ENCODE results near the gene GALNT13. TPM values are rescaled to one million over a fixed set of nuclear protein-coding genes. Genes with fewer than 3 reads are reported as not detected.

GALNT13 gene
- total and polyA plus RNA-seq, 2 donors (not counting 1 experiment from before 2014, with no cell fraction given): not detected

GRCh38 chr2:154243685-154244084 is 372.0 kb downstream of the GALNT13 start:
- Histone ChIP-seq H3K36me3 (replicated peaks in 1 of 2; ENCODE audit: control extremely low read depth in 1 of 2, control insufficient read depth in 1 of 2, extremely low read depth in 1 of 2, insufficient read depth in 2 of 2, low read length in 1 of 2) (no peaks in the 10 kb centered on the region), H2AFZ (ENCODE audit: insufficient read depth, low read depth, low read length, poor library complexity, severe bottlenecking) (no peak overlapping the region), H3K4me1 (ENCODE audit: control insufficient read depth in 2 of 2, insufficient read depth in 2 of 2, low read length in 2 of 2) (no peaks in the 10 kb centered on the region), H3K4me2 (replicated peaks; ENCODE audit: low read depth, low read length, poor library complexity, severe bottlenecking) (no peak overlapping the region), H3K4me3 (ENCODE audit: control extremely low read depth in 1 of 5, extremely low read depth in 1 of 5, insufficient read depth in 1 of 5, low read depth in 2 of 5, low read length in 4 of 5) (no peak overlapping the region), H3K27me3 (replicated peaks in 1 of 4; ENCODE audit: control extremely low read depth in 1 of 4, control insufficient read depth in 3 of 4, insufficient read depth in 4 of 4, low read length in 3 of 4) (no peaks in the 10 kb centered on the region), H4K20me1 (ENCODE audit: control insufficient read depth, insufficient read depth, low read length, poor library complexity, severe bottlenecking) (no peaks in the 10 kb centered on the region), H3K79me2 (ENCODE audit: control insufficient read depth, insufficient read depth, low read length) (no peaks in the 10 kb centered on the region), H3K9ac (ENCODE audit: low read length) (no peak overlapping the region), H3K27ac (ENCODE audit: low read length in 2 of 2) (no peak overlapping the region), H3K9me3 (ENCODE audit: control extremely low read depth in 1 of 3, control insufficient read depth in 2 of 3, insufficient read depth in 1 of 3, low read length in 2 of 3) (peaks cover 0 to 3% (median 0%) of the 10 kb centered on the region in 3 donors)
- Mint-ChIP-seq H3K27ac (no peak overlapping the region), H3K4me3 (no peak overlapping the region), H3K9me3 (ENCODE audit: insufficient read depth) (no peaks in the 10 kb centered on the region), H3K27me3 (no peaks in the 10 kb centered on the region), H3K4me1 (no peaks in the 10 kb centered on the region)
- TF ChIP-seq, protein P1, sequence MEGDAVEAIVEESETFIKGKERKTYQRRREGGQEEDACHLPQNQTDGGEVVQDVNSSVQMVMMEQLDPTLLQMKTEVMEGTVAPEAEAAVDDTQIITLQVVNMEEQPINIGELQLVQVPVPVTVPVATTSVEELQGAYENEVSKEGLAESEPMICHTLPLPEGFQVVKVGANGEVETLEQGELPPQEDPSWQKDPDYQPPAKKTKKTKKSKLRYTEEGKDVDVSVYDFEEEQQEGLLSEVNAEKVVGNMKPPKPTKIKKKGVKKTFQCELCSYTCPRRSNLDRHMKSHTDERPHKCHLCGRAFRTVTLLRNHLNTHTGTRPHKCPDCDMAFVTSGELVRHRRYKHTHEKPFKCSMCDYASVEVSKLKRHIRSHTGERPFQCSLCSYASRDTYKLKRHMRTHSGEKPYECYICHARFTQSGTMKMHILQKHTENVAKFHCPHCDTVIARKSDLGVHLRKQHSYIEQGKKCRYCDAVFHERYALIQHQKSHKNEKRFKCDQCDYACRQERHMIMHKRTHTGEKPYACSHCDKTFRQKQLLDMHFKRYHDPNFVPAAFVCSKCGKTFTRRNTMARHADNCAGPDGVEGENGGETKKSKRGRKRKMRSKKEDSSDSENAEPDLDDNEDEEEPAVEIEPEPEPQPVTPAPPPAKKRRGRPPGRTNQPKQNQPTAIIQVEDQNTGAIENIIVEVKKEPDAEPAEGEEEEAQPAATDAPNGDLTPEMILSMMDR (IDR thresholded peaks at IDR 0.05): no peak
- TF ChIP-seq EZH2 (IDR thresholded peaks at IDR 0.05; ENCODE audit: borderline replicate concordance, insufficient read depth, low read depth, low read length, poor library complexity, severe bottlenecking): no peak
- ATAC-seq (ENCODE audit: low read depth) (no peak), DNase-seq (no peak)
- CTCF ChIA-PET: interaction anchor here (0.6 kb wide), 1 partner anchor 904 kb away, joined by 3 read pairs; no protein-coding TSS in a partner anchor
- intact Hi-C loops (cut with micrococcal nuclease): no loop called here
- POLR2A ChIA-PET: no interaction called here
- WGBS (ENCODE audit: insufficient coverage): no CpG with 5 or more reads among the region's 1 CpG

DNA sequence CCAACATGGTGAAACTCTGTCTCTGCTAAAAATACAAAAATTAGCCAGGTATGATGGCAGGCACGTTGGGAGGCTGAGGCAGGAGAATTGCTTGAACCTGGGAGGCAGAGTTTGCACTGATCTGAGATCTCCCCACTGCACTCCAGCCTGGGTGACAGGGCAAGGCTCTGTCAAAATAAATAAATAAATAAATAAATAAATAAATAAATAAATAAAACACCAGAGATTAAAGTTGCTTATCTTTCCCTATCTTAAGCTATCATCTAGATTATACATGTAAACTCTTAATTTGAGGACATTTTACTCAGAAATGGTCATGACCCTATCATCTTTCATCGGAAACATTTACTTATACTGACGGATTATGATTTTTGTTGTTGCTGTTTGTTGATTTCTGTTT is 373.2 kb downstream of the GALNT13 start:
- intact Hi-C loops (cut with micrococcal nuclease): no loop called here

More for the DNA sequence above, 373.2 kb downstream of the GALNT13 start:
- POLR2A ChIA-PET: no interaction called here
- no peak for ATAC-seq (ENCODE audit: low read depth)
- Histone ChIP-seq H3K9me3 (ENCODE audit: control extremely low read depth in 1 of 3, control insufficient read depth in 2 of 3, insufficient read depth in 1 of 3, low read length in 2 of 3) (peaks cover 0 to 3% (median 0%) of the 10 kb centered on the region in 3 donors), H3K4me1 (ENCODE audit: control insufficient read depth in 2 of 2, insufficient read depth in 2 of 2, low read length in 2 of 2) (no peaks in the 10 kb centered on the region), H3K4me2 (replicated peaks; ENCODE audit: low read depth, low read length, poor library complexity, severe bottlenecking) (no peak overlapping the region), H3K9ac (ENCODE audit: low read length) (no peak overlapping the region), H3K4me3 (ENCODE audit: control extremely low read depth in 1 of 5, extremely low read depth in 1 of 5, insufficient read depth in 1 of 5, low read depth in 2 of 5, low read length in 4 of 5) (no peak overlapping the region), H3K36me3 (replicated peaks in 1 of 2; ENCODE audit: control extremely low read depth in 1 of 2, control insufficient read depth in 1 of 2, extremely low read depth in 1 of 2, insufficient read depth in 2 of 2, low read length in 1 of 2) (no peaks in the 10 kb centered on the region), H3K79me2 (ENCODE audit: control insufficient read depth, insufficient read depth, low read length) (no peaks in the 10 kb centered on the region), H4K20me1 (ENCODE audit: control insufficient read depth, insufficient read depth, low read length, poor library complexity, severe bottlenecking) (no peaks in the 10 kb centered on the region), H3K27me3 (replicated peaks in 1 of 4; ENCODE audit: control extremely low read depth in 1 of 4, control insufficient read depth in 3 of 4, insufficient read depth in 4 of 4, low read length in 3 of 4) (no peaks in the 10 kb centered on the region), H2AFZ (ENCODE audit: insufficient read depth, low read depth, low read length, poor library complexity, severe bottlenecking) (no peak overlapping the region), H3K27ac (ENCODE audit: low read length in 2 of 2) (no peak overlapping the region)
- WGBS (ENCODE audit: insufficient coverage): no CpG with 5 or more reads among the region's 3 CpGs
- CTCF ChIA-PET: no interaction called here
- TF ChIP-seq, protein P1 (IDR thresholded peaks at IDR 0.05): no peak
- no peak for TF ChIP-seq EZH2 (IDR thresholded peaks at IDR 0.05; ENCODE audit: borderline replicate concordance, insufficient read depth, low read depth, low read length, poor library complexity, severe bottlenecking)
- Mint-ChIP-seq H3K4me3 (no peak overlapping the region), H3K4me1 (no peaks in the 10 kb centered on the region), H3K27ac (no peak overlapping the region), H3K9me3 (ENCODE audit: insufficient read depth) (no peaks in the 10 kb centered on the region), H3K27me3 (no peaks in the 10 kb centered on the region)
- DNase-seq: no peak
